Right forelimb (tissue), 1 donor: ENCODE data around the gene HMGN2.
"Not testable (repeated sequence)": the region's sequence is repeated elsewhere in the genome, so short reads cannot be mapped to it uniquely, and the experiment has no call there.

Experiments used
- DNase-seq: peaks from one replicate; pipeline ENCODE4 v3.0.0-alpha.2; 2018

Gene HMGN2

DNA sequence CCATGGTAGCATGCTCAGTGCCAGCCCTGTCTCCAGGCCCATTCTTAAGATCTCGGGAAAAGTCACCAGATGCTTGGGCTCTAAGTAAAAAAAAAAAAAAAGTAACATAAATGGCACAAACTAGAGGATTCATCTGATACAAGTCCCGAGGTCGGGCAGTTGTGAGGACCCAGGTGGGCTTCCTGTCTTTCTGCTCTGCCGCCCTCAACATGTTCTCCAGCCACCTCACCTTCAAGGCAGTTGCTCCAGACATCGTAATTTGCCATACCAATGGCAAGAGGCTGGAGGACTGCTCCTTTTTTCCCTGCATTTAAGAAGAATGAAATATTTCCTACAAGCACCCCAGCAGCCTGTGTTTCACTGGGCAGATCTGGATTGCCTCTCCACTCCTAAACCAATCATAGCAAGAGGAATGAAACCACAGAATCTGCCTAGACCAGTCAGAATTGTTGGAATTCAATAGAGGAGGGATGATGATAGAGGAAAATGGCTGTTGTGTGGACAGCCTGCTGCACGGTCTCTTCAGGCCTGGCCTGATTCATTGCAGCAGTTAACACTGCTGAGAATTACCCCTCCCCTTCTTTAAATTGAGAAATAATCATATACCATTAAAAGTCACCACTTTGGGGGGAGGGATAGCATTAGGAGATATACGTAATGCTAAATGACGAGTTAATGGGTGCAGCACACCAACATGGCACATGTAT is 5.4 kb downstream of the HMGN2 start:
- DNase-seq: no peak

DNA sequence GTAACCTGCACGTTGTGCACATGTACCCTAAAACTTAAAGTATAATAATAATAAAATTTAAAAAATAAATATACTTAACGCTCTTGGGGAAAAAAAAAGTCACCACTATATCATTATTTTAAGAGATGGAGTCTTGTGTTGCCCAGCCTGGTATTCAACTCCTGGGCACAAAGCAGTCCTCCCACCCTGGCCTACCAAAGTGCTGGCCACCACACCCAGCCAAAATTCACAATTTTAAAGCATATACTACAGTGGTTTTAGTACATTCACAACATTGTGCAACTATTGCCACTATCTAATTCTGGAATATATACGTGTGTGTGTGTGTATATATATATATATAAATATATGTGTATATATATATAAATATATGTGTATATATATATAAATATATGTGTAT is 5.9 kb downstream of the HMGN2 start:
- no peak for DNase-seq

DNA sequence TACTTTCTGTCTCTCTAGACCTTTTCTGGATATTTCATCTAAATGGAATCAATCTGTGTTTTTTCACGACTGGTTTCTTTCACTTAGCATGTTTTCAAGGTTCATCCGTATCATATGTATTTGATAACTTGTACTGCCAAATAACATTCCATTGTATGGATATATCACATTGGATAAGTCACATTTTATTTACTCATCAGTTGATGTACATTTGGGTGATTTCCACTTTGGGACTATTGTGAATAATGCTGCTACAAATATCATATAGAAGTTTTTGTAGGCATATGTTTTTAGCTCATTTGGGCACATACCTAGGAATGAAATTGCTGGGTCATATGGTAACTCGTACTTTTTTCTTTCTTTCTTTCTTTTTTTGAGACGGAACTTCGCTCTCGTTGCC is 6.7 kb downstream of the HMGN2 start:
- no peak for DNase-seq

DNA sequence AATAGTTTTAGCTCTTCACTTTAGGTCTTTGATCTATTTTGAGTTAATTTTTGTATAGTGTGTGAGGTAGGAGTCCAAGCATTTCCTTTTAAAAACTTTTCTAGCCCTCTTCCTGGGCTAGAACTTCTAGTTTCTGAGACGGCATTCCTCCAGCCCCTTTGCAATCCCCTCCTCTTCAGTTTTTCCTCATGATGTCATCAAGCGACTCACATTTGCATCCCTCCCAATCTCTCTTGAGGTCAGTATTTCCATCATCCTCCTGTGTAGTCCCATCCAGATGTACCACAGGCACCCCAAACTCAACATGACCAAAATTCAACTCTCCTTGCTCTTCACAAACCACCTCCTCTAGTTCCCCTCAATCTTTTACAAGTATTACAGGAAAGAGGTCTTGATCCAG is 10.7 kb downstream of the HMGN2 start:
- DNase-seq: no peak

DNA sequence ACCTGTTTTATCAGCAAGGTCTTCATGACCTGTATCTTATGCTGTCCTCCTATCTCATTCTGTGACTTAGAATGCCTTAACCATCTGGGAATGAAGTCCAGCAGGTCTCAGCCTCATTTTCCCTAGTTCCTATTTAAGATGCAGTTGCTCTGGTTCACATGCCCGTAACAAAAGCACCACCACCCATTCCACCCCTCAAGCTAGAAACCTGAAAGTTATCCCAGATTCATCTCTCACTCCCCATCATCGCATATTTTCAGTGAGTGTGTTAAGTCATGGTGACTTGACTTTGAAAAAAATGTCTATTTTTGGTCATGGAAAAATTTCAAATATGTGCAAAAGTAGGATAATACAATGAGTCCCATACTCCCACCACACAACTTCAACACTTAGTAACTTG is 11.7 kb downstream of the HMGN2 start:
- no peak for DNase-seq

DNA sequence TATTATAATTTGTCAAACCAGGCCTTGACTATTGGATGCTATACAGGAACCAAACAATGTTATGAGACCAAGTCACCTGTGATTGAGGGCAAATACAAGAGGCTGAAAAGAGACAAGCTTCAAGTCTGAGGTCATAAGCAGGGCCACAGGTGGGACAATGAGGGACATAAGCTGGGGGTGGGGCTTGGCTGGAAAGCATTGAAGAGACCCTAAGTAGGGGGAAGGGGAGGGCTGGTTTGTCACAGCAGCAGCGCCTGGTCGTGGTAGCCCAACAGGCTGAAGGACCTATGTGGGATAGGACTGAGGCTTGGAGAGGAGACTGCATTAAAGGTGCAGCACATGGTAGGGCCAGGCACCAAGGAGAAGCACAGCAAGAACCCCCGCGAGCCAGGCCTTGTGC is 17.9 kb downstream of the HMGN2 start:
- no peak for DNase-seq

DNA sequence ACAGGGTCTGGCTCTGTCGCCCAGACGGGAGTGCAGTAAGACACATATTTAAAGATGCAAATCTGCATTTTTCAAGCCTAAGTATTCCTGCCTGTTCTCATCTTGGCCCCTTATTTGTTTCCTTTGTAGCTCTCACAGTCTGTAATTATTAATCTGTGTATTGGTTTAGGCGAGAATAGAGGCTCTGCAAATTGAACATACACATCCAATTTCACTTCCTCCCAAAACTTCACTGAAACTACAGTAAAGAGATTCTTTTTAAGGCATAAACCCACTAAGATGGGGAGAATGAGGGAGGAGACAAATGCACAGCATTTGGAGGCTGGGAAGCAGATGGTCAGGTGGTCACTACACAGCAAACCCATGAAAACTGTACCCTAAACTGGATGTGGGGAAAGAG is 21.0 kb downstream of the HMGN2 start:
- DNase-seq: no peak

DNA sequence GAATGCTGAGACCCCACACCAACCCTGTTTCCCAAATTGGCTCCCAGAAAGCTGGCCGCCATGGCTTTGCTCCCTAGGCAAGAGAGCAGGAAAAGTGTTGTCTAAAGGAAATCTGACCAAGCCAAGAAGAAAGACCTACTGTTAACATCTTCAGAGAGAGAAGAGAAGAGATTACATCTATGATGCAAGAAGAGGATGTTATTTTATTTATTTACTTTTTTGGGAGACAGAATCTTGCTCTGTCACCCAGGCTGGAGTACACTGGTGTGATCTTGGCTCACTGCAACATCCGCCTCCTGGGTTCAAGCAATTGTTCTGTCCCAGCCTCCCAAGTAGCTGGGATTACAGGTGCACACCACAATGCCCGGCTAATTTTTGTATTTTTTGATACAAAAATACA is 21.7 kb downstream of the HMGN2 start:
- DNase-seq: no peak

DNA sequence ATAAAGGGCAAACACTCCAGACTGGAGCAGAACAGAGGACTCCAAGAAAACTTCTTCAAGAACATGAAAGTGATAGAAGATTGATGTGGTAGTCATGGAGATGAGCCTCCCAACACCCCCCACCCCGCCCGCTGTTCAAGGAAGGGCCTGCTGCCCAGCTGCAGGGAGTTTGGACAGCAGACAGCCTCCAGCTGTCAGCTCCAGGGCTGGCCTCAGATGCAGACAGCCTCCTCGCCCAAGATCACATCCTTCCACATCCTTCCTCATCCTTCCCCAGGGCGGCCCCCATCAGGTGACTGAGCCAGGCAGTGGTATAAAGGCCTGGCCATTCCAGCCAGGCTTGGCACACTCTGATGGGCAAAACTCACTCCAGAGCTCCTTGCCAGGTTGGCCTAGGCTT is 24.6 kb downstream of the HMGN2 start:
- peak; percentile 46 for DNase-seq

DNA sequence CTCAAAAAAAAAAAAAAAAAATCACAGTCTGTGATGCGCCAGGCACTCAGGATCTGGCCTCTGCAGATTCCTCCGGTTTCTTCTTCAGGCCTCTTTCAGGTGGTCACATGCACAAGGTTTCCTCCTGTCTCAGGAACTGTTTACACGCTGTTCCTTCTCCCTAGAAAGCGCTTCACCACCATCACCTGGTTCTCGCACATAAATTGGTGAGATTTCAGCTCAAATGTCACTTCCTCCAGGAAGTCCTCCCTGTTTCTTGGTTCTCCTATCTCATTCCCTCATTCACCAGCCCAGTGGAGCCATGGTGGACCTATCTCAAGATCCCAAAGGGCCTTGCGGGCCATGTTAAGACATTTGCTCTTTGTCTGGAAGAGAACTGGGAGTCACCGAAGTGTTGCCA is 26.7 kb downstream of the HMGN2 start:
- no peak for DNase-seq

DNA sequence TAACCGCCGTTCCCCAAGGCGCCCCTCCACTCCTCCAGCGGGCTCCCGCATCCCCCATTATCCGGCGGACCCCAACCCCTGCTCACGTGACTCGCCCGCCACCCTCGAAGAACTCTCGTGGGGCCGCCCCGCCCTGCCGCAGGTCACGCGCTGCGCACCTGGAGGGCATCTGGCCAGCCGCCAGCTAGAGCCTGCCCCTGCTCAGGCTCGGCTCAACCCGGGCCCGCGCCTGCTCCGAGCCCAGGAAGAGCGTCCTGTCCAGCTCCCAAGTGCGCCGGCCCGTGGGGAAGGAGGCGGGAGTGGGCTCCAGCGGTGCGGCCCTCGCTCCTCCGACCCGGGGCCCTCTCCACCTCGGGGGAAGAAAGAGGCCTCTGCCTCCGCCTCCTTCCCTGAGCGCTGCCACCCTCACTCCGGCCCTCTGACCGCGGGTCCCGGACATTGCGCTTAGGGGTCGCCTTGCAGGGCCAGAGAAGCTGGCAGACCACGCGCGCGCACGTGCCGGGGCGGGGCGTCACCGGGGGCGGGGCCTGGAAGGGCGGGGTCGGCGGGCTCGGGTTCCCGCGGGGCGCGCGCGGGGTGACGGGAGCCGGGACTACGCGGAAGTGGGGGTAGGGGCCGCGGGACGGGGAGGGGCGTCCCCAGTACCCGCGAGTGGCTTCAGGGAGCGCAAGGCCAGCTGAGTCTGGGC is 28.4 kb downstream of the HMGN2 start:
- DNase-seq: peak; percentile 95

DNA sequence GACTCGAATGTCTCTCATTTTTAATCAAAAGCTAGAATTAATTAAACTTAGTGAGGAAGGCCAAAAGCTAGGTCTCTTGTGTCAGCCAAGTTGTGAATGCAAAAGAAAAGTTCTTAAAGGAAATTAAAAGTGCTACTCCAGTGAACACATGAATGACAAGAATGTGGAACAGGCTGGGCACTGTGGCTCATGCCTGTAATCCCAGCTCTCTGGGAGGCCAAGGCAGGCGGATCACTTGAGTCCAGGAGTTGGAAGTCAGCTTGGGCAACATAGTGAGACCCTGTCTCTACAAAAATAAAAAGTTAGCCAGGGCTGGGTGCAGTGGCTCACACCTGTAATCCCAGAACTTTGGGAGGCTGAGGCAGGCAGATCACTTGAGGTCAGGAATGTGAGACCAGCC is 38.5 kb downstream of the HMGN2 start:
- not testable (repeated sequence) for DNase-seq

DNA sequence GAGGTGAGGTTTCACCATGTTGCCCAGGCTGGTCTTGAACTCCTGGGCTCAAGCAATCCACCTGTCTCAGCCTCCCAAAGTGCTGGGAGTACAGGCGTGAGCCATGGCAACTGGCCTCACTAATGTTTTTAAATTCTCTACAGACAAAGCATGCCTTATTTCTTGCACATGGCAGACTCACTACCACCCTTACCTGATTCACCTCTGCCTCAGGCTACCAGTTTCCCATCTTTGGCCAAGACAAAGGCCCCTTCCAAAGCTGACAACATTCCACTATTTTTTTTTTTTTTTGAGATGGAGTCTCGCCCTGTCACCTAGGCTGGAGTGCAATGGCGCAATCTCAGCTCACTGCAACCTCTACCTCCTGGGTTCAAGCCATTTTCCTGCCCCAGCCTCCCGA is 43.6 kb downstream of the HMGN2 start:
- DNase-seq: not testable (repeated sequence)

DNA sequence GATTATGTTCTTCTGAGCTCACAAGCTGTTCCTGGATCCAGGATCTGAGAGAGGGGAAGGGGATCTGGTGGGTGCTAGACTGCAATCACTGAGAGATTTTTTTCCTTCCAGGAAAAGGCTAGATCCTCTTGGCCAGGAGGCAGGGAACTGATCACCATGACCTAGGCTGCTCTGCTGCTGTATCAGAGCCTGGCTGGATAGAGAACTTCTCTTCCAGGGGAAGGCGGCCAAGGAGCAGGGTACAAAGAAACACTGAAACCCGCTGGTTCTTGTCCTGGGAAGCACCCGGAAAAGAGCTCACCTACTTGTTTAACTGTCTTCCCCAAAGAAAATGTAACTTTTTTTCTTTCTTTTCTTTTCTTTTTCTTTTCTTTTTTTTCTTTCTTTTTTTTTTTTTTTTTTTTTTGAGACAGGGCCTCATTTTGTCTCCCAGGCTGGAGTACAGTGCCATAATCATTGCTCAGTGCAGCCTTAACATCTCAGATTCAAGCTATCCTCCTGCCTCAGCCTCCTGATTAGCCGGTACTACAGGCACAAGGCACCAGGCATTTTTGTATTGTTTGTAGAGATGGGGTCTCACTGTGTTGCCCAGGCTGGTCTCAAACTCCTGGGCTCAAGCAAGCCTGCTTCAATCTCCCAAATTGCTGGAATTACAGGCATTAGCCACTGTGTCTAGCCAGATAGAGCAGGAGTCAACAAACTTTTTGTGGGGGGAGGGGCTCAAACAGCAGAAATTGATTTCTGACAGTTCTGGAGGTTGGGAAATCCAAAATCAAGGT is 44.9 kb downstream of the HMGN2 start:
- no peak for DNase-seq

DNA sequence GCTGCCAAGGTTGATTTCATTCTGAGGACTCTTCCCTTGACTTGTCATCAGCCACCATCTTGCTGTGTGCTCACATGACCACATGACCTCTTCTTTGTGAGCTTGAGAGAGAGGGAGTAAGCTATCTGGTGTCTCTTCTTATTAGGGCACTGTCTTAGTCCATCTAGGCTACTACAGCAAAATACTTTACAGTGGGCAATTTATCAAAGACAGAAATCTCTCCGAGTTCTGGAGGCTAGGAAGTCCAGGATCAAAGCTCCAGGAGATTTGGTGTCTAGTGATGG is 45.5 kb downstream of the HMGN2 start:
- no peak for DNase-seq

DNA sequence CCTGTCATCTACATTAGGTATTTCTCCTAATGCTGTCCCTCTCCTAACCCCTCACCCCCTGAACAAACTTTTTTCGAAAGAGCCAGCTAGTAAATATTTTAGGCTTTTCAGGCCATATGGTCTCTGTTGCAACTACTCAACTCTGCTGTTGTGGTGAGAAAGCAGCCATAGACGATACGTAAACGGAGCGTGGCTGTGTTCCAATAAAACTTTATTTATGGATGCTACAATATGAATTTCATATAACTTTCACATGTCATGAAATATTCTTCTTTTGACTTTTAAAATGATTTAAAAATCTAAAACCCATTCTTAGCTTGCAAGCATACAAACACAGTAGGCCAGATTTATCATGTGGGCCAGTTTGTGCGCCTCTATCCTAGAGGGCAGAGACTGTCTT is 46.1 kb downstream of the HMGN2 start:
- DNase-seq: no peak

DNA sequence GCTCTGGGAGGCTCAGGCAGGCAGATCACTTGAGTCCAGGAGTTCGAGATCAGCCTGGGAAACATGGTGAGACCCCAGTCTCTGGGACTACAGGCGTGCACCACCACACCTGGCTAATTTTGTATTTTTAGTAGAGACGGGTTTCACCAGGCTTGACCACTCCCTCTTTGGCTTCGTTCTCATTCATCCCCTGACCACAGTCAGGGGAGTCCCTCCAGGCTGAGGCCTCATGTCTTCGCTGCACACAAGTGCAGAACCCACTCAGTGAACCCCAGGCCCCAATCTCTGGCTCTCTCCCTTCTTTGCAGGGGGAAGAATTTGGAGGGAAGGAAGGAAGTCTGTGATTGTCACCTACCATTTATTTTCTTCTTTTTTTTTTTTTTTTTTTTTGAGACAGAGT is 48.1 kb downstream of the HMGN2 start:
- DNase-seq: no peak

DNA sequence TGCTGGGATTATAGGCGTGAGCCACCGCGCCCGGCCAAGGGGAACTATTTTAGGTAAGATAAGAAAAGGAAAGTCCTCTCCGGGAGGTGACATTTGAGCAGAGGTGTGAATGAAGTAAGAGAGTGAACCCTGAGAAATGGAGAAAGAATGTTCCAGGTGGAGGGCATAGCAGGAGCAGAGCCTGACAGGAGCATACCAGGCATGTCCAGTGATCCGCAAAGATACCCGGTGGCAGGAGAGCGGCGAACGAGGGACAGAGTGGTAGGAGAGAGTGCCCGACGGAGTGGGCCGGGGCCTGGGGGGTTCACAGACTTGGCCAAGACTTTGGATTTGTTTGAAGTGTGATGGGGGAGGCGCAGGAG is 49.4 kb downstream of the HMGN2 start:
- DNase-seq: no peak

DNA sequence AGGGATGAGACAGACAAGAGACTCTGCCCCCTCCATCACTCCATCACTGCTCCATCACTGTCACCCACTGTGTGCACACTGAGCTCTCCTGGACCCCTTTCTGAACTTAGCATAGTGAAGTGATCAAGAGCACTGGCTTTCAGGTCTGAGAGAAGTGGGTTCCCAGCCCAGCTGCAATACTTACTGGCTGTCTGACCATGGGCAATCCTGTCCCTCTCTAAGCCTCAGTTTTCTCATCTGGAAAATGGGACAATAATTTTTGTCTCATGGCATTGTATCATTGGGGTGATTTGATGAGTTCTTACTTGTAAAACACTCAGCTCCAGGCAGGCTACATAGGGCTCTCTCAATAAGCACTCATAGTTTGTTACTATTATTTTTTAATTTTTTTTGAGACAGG is 49.8 kb downstream of the HMGN2 start:
- DNase-seq: no peak

DNA sequence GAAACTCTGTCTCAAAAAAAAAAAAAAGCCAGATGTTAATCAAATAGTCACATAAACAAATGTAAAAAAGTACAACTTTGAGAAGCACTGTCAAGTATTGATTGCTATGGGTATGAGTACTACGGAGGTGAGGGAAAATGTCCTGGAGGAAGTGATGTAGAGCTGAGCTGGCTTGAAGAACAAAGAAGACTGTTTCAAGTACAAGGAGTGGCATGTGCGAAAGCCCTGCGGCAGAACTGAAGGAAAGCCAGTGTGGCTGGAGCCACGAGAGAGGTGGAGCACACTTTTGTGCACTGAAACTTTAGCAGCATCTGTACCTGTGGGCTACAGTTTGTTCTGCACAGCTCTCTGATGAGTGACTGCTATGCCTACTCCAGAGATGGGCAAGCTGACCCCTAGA is 51.9 kb downstream of the HMGN2 start:
- no peak for DNase-seq
